NCI-H1105 (cell line): ENCODE results near the gene FAM193A.
"Not testable (repeated sequence)": the region's sequence is repeated elsewhere in the genome, so short reads cannot be mapped to it uniquely, and the experiment has no call there.

Experiments
- DNase-seq: peaks from one replicate; lab custom pipeline; 2025; lab: John Stamatoyannopoulos, UW

FAM193A gene

DNA sequence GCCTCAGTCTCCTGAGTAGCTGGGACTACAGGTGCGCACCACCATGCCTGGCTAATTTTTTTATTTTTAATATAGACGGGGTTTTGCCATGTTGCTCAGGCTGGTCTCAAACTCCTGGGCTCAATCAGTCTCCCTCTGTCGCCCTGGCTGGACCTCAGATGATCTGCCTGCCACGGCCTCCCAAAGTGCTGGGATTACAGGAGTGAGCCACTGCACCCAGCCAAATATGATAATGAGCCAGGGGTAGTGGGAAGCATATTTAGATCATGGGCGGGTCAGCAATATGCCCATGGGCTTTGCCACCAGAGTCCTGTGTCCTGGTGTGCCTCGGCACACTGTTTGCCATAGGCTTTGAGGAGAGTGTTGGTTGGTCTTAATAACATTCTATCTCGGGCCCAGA lies 71.8 kb downstream of the FAM193A start:
- DNase-seq: no peak

DNA sequence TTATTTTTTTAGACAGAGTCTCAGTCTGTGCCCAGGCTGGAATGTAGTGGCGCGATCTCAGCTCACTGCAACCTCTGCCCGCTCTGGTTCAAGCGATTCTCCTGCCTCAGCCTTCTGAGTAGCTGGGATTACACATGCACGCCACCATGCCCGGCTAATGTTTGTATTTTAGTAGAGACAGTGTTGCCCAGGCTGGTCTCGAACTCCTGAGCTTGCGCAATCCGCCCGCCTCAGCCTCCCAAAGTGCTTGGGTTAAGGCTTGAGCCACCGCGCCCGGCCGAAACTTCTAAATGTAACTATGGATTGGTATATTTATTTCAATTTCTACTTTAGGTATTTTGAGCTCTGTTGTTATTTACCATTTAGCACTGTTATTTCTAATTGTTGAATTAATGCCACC lies 79.4 kb downstream of the FAM193A start:
- no peak for DNase-seq

DNA sequence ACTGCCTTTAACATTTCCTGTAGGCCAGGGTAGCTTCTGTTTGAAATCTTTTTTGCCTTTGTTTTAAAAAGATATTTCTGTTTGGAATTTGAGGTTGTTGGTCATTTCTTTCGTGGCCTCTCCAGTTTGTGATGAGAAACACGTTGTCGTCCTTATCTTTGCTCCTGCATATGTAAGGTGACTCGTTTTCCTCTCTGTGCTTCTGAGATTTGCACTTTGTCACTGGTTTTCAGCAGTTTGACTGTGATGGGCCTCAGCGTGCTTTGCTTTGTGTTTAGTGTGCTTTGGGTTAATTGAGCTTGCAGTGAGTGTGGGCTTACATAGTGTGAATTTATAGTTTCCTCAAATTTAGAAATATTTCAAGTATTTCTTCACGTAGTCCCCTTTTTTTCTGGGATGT lies 81.5 kb downstream of the FAM193A start:
- DNase-seq: no peak

- not testable (repeated sequence) for DNase-seq
Measured at GRCh38 chr4:2618729-2619128, 82.3 kb downstream of the FAM193A start.

- no peak for DNase-seq
Measured at GRCh38 chr4:2619459-2619858, 83.0 kb downstream of the FAM193A start.

DNA sequence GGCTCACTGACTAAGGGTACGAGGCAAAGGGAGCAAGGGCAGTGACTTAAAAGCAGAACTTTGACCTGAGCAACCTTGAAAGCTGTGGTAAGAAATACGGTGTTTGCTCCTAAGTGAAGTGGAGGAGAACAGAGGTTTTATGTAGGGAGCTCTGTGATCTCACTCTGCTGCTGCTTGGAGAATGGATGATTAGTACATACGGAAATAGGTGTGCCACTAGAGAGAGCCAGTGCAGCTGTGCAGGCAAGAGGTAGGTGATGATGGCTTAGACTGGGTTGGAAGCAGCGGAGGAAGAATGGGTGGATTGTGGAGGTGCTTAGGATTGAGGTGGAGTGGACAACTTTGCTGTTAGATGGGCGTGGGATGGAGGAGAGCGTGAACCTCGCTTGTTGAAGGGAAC lies 85.0 kb downstream of the FAM193A start:
- DNase-seq: no peak

GRCh38 chr4:2623442-2623841 lies 87.0 kb downstream of the FAM193A start:
- no peak for DNase-seq

GRCh38 chr4:2624782-2625530 lies 88.5 kb downstream of the FAM193A start:
- DNase-seq: no peak

DNA sequence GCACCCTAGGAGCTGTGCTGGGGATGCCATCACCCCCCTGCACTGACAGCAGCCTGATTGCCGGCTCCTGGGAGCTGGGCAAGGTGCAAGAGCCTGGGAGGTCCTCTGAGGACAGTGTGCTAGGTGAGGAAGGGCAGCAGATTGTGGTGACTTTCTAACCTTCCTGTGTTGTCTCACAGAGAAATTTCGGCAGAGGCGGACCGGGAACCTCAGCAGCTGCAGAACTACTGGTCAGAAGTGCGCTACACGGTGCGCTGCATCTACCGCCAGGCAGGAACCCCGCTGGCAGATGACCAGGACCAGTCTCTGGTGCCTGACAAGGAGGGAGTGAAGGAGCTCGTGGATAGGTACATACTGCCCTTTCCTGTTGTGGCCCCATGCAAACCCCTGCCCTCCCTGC lies 89.8 kb downstream of the FAM193A start:
- DNase-seq: no peak

GRCh38 chr4:2630556-2631273 lies 94.3 kb downstream of the FAM193A start:
- DNase-seq: no peak

DNA sequence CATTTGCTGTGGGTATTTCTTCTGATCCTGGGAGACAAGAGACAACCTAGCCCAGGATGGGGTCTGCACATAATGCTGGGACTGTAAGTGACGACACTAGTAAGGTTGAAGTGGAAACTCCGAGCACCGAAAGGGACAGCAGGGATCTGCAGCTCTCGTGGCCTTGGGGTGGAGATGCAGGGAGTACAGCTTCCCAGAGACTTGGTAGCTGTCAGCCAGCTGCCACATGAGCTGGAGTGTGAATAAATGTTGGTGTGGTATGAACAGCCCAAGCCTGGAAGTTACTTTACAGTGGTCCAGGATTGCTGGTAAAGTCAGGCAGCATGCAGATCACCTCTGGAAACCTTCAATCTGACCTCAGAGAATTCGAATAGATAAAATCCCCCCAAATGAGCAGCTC lies 97.6 kb downstream of the FAM193A start:
- no peak for DNase-seq

GRCh38 chr4:2636331-2636730 lies 99.9 kb downstream of the FAM193A start:
- no peak for DNase-seq

GRCh38 chr4:2636994-2637393 lies 100.5 kb downstream of the FAM193A start:
- DNase-seq: not testable (repeated sequence)

DNA sequence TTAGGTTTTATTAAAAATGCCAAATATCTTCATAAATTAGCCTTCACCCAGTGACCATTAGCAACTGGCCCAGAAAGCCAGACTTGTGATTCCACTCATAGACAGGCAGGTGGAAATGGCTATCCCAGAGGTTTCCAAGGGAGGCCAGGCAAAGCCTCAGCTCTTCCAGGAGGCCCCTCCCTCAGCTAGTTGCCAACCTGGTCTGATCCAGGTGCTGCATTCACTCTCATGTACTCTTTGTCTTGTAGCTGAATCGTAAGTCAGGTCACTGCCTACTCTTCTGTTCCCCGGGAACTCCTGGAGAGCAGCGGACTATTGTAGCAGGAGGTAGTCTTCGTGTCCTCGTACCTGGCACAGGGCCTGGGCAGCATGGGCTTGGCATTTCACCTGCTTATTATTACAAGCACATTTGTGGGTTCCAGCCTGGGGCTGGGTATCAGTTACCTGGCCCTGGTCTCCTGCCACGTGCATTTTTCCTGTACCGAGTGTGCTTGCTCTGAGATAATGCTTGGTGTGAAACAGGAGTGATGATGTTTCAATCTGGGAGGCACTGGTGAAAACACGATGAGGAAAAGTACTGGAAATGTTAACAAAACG lies 101.6 kb downstream of the FAM193A start:
- no peak for DNase-seq

DNA sequence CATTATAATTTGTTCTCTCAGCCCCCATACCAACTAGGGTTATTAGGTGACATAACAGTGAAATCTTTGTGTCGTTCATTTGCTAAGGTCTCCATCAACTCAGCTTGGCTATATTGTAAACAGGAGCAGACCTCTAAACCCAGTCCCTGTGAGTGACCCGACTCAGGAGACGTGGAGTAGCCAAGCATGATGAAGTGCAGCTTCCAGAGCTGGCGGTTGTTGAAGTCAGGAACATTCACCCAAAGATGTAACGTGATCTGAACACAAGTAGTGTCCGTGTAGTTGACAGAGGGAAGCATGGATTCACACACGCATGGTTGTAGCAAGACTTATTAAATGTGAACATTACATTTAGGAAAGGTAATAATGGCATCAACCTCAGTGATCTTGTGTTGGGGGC lies 102.3 kb downstream of the FAM193A start:
- no peak for DNase-seq

GRCh38 chr4:2642968-2643367 lies 106.5 kb downstream of the FAM193A start:
- no peak for DNase-seq

DNA sequence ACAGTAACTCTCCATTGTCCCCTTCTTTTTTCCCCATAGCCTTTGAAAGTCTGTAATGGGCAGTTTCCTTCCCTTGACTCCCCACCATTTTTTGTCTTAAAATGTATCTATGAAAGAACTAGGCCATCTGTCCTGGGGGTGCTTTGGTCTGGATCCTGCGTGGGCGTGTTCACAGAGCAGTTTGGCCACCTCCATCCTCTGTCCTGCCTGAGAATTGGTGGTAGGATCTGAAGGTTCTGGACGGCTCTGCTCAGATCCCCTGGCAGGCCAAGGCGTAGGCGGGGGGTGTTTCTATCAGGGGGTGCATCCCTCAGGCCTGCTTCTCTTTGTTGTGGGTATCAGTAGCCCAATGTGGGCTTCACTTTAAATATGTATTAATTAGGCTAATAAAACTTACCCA lies 107.1 kb downstream of the FAM193A start:
- no peak for DNase-seq

GRCh38 chr4:2646396-2647149 lies 110.1 kb downstream of the FAM193A start:
- no peak for DNase-seq

GRCh38 chr4:2647403-2648158 lies 111.1 kb downstream of the FAM193A start:
- DNase-seq: no peak

- no peak for DNase-seq
Measured at GRCh38 chr4:2648159-2648814, 111.8 kb downstream of the FAM193A start.

- DNase-seq: no peak
Measured at GRCh38 chr4:2649604-2650114, 113.2 kb downstream of the FAM193A start.
